SHP77 (cell line): ENCODE data around the gene AMDHD2.
"Not testable (repeated sequence)": the region's sequence is repeated elsewhere in the genome, so short reads cannot be mapped to it uniquely, and the experiment has no call there.

Experiments used
- DNase-seq, 2 experiments: peaks; one replicate each; lab custom pipeline; 2025; lab: John Stamatoyannopoulos, UW

Gene AMDHD2

GRCh38 chr16:2520097-2520783 lies at the start of gene AMDHD2:
Gene AMDHD2, plus strand, starts transcription at chr16:2520371. Its CDS starts 88 bp downstream, at chr16:2520459.
- DNase-seq, result peak; percentile 63 to 84

DNA sequence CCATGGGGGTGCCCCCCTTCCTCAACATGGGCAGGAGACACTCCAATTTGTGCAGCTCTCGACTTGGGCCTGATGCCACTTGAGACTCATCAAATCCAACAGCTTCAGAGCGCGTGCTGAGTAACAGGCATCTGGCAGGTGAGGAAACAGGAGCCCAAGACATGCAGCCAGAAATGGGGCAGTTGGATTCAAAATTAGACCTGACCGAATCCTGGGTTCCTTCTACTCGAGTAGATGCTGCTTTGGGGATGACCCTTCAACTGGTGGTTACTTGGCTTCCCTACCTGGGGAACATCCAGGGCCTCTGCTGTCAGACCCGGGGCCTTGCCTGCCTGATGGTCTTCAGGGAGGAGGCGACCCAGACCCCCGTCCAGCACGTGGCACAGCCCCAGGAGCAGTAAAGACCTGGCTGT lies 49.6 kb upstream of the AMDHD2 start:
- DNase-seq, result no peak

- DNase-seq, result no peak
These were observed 49.0 kb upstream of the AMDHD2 start, which contains the start of gene NTN3 for GRCh38 chr16:2471016-2471652. Gene NTN3, plus strand, starts transcription at chr16:2471297. Its CDS starts 405 bp downstream, at chr16:2471702.

DNA sequence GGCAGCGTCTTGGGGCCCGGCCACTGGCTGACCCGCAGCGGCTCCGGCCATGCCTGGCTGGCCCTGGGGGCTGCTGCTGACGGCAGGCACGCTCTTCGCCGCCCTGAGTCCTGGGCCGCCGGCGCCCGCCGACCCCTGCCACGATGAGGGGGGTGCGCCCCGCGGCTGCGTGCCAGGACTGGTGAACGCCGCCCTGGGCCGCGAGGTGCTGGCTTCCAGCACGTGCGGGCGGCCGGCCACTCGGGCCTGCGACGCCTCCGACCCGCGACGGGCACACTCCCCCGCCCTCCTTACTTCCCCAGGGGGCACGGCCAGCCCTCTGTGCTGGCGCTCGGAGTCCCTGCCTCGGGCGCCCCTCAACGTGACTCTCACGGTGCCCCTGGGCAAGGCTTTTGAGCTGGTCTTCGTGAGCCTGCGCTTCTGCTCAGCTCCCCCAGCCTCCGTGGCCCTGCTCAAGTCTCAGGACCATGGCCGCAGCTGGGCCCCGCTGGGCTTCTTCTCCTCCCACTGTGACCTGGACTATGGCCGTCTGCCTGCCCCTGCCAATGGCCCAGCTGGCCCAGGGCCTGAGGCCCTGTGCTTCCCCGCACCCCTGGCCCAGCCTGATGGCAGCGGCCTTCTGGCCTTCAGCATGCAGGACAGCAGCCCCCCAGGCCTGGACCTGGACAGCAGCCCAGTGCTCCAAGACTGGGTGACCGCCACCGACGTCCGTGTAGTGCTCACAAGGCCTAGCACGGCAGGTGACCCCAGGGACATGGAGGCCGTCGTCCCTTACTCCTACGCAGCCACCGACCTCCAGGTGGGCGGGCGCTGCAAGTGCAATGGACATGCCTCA lies 48.3 kb upstream of the AMDHD2 start:
- DNase-seq, result no peak

- no peak for DNase-seq
These were observed 47.7 kb upstream of the AMDHD2 start for GRCh38 chr16:2472488-2472864.

DNA sequence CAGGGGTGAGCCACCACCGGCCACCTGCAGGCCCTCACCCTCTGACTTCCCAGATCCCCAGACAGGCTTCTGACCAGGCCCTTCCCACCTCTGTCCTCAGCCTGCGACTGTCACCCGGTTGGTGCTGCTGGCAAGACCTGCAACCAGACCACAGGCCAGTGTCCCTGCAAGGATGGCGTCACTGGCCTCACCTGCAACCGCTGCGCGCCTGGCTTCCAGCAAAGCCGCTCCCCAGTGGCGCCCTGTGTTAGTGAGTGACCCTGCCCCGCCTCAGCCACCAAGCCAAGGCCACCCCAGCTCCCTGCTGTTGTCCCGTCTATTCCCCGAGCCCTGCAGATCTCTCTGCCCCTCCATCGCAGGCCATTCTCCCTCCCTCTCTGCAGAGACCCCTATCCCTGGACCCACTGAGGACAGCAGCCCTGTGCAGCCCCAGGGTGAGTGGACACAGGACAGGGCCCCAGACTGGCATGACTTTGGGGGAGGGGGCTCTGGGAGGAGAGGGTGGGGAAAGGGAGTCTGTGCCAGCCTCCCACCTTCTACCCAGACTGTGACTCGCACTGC lies 47.2 kb upstream of the AMDHD2 start:
- DNase-seq, result no peak

DNA sequence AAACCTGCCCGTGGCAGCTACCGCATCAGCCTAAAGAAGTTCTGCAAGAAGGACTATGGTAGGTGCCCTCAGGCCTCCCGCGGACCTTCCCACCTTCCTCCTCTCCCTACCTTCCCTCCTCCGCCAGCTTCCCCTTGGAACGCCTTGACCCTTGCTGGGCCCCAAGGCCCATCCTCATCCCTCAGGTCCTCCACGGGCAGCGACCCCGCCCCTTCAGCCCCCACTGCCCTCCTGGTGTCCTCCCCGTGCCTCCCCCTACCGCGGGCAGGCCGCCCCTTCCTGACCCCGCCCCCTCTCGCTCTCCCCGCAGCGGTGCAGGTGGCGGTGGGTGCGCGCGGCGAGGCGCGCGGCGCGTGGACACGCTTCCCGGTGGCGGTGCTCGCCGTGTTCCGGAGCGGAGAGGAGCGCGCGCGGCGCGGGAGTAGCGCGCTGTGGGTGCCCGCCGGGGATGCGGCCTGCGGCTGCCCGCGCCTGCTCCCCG lies 46.7 kb upstream of the AMDHD2 start:
- no peak for DNase-seq

GRCh38 chr16:2473999-2474876 lies 45.9 kb upstream of the AMDHD2 start:
- DNase-seq, result peak in 1 of 2 experiments; percentile 42

DNA sequence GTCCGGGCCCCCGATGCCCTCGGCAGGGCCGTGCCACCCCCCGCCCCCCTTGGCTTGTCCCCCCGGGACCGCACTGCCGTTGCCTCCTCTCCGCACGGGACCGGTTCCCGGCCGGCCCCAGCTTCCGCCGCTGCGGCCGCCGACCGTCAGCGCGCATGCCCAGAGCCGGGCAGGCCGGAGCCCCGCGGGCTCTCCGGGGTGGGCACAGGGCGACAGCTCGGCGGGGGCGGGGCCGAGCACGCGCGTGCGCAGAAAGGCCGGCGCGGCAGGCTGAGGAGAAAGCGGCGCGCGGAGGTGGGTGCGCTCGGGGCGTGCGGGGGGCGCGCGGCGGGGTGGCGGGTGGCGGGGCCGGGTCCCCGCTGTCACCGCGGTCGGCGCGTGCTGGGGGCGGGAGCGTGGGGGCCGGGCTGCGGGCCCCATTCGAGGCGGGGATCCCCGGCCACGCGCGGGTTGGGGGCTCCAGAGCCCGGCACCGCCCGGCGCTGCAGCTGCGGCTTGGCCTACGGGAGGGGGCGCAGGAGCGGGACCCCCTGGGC lies 45.2 kb upstream of the AMDHD2 start, which contains the start of gene TBC1D24:
Gene TBC1D24, plus strand, starts transcription at position 251 of the 536 bp plus-strand sequence. CDS start 21,022 bp downstream, outside the sequence.
- DNase-seq, result peak; percentile 64 to 79

DNA sequence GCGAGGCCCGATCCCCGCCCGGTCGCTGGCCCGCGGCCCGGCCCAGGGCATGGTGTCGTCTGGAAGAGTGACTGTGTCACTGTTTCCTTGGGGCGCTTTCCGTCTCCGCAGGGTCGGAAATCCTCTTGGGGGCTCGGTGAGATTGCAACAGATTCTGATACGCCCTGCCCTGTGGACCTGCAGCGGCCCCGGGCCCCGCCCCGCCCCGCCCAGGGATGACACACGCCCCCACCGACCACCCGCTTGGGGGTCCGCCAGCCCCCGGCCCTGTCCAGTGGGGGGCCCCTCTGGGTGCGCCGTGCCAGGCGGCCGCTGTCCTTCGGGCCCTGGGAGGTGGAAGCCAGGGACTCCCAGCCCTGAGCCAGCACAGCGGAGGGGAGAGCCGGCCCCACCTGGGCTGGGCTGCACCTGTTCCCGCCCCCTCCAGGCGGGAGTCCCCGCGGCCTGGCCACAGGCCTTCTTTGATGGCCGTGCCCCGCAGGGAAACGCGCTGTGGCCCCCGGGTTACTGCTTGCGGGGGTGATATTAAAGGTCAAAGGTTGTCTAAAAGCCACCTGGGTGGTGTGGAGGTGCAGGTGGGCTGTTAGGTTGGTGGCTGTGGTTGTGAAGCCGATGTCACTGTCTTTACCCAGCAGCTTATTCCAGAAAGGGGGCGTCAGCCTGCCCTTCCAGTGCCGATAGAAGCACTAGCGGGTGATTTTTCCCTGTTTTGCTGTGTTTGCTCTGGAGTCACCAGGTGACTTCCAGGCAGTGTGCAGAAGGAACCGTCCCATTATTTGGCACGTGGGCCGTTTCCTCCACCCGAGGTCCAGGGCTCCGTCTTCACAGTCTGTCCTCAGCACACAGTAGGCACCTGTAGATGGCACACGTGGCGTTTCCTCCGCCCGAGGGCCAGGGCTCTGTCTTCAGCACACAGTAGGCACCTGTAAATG lies 44.5 kb upstream of the AMDHD2 start:
- no peak for DNase-seq

GRCh38 chr16:2476345-2476720 lies 43.8 kb upstream of the AMDHD2 start:
- no peak for DNase-seq

DNA sequence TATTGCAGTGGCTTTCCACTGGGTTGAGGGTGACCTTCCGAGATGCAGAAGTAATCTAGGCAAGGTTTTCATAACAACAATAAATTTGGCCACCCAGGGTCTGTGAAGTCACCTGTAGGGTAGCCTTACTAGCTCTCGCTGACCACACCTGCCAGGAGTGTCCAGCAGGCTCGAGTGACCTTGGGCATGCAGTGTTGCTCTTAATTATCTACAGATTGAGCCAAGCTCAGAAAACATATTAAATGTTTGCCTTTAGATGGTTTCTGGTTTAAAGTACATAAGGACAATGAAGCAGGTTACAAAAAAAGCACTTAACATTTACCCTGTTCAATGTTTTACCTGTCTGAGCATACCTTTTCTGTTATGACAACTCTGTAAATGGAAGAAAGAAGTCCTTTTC lies 43.4 kb upstream of the AMDHD2 start:
- DNase-seq, result no peak

DNA sequence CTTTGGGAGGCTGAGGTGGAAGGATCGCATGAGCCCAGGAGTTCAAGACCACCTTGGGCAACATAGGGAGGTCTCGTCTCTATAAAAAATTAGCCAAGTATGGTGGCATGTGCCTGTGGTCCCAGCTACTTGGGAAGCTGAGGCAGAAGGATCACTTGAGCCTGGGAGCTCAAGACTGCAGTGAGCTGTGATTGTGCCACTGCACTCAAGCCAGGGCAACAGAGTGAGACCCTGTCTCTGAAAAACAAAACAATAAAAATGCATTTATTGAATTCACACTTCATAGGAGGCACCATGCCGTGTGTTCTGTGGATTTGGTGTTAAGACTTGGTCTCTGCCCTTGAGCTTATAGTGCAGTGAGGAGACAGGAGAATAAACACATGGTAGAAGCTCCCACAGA lies 42.8 kb upstream of the AMDHD2 start:
- no peak for DNase-seq

DNA sequence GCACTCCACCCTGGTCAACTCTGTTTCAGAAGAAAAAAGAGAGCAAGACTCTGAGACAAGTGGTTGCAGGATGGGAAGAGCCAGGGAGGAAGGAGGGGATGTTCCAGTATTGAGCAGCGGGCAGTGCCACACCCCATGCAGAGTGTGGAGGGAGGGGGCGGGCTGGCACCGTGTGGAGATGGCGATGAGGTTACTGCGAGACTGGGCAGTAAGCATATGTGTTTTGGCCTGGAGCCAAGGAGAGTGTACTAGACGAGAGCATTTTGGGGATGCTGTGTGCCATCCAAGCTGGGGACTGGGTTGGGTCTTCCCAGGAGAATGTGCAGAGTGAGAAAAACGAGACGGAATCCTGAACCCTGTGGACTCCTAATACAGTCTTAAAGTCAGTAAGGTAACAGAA lies 41.9 kb upstream of the AMDHD2 start:
- DNase-seq, result no peak

DNA sequence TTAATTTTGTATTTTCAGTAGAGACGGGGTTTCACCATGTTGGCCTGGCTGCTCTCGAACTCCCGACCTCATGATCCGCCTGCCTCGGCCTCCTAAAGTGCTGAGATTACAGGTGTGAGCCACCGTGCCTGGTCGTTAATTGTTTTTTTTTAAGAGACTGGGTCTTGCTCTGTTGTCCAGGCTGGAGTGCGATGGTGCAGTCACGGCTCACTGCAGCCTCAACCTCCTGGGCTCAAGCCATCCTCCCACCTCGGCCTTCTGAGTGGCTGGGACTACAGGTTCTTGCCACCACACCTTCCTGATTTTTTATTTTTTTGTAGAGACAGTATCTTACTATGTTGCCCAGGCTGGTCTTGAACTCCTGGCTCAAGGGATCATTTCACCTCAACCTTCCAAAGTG lies 40.2 kb upstream of the AMDHD2 start:
- not testable (repeated sequence) for DNase-seq

- DNase-seq, result no peak
These were observed 39.2 kb upstream of the AMDHD2 start for GRCh38 chr16:2480948-2481347.

DNA sequence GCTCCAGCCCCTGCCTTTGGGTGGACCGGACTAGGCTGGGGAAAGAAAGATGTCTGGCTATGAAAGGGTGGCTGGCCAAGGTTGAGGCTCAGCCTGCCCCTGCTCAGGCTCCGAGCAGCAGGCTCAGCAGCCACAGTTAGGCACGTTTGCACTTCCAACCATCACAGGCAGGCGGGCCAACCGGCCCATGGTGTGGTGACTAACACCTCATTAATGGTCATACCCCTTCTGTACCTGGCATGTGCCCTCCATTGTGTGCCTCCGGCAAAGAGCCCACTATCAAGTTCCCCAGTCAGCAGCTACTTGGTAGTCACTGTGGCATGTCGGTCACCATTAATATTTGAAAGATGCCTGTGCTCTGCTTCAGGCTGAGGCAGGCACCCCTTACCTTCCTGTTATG lies 38.5 kb upstream of the AMDHD2 start:
- no peak for DNase-seq

GRCh38 chr16:2482249-2482648 lies 37.9 kb upstream of the AMDHD2 start:
- DNase-seq, result no peak

DNA sequence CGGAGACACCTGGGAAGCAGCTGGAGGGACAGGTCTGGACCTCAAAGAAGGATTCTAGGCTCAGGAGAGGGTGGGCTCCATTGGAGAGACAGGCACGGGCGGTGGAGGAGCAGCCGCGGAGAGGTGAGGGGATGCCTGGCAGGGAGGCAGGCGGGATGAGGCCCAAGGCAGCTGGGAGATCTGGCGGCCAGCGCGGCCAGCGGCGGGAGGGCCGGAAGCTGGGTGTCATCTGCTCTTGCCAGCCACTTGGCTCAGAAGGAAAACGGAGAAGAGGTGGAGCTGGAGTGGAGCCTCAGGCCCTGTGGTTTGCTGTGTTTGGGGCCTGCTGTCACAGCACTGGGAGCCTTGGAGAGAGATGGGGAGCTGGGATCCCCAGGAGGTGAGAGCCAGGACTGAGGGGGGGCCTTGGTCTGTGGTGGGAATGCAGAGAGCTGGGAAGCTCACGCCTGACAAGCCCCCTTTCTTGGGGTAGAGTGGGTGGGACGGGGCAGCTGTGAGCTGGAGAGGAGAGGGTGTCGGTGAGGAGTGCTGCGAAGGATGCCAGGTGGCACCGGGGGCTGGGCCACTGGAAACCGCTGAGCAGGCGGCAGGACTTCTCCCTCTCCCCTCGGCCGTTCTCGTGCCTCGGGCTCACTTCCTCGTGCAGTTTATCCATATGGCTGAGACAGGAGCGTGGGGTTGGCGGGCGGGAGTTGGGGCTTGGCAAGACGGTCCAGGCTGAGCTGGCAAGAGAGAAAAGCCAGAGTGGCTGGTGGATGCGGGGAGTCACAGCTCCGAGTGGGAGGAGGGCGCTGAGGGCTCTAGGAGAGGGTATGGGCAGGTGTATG lies 37.2 kb upstream of the AMDHD2 start:
- DNase-seq, result peak in 1 of 2 experiments; percentile 75
